22Rv1 (cell line): ENCODE results near the gene IL1A.

Experiments
- H3K27ac ChIP-seq: fragments of 450-650 bp; 2 replicates; pipeline ENCODE4 v1.5.1; 2017
- ZFX ChIP-seq: fragments of 450-650 bp; IDR thresholded peaks from 2 replicates; pipeline ENCODE4 v1.6.1; 2017; ENCODE audit warnings: antibody characterized with exemption, borderline replicate concordance
- TF ChIP-seq, protein P1 (sequence below): fragments of 450-650 bp; IDR thresholded peaks from 2 replicates; pipeline ENCODE4 v1.5.1; 2017; ENCODE audit warnings: mild to moderate bottlenecking

The IL1A gene

DNA sequence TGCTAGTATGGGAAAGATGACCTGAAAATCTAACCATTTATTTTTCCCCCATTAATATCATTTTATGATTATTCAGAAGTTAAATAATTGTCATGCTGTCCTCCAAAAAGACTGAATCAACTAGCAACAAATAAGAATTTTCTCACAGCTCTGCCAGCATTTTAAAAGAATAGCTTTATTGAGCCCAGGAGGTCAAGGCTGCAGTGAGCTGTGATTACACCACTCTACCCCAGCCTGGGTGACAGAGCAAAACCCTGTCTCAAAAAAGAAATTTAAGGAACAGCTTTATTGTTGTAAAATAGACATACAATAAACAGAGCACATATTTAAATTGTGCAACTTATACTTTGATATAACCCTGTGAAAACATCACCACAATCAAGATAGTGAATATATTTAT is 24.8 kb upstream of the IL1A start:
- no peak overlapping the region for H3K27ac ChIP-seq
- TF ChIP-seq ZFX = no peak

DNA sequence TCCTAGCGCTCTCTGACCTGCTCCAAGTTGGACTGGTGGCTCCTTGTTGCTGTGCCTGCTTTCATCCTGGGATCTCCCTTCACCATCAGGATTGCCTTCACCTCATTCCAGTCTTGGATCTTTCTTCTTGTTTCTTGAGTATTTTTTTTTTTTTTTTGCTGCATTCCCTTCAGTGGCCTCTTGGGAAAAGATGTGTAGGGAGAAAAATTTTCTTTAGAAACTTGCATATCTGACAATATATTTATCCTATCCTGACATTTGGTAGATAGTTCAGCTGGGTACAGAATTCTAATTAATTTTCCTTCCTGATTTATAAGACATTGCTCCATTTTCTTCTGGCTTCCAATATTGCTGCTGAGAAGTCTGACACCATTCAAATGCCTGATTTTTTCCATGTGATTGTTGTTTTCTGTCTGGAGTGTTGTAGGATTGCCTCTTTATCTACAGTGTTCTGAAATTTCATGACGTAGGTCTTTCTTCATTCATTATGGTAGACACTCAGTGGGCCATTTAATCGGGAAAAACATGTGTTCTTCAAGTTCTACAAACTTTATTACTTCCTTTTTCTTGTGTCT is 23.0 kb upstream of the IL1A start:
- TF ChIP-seq, protein P1, sequence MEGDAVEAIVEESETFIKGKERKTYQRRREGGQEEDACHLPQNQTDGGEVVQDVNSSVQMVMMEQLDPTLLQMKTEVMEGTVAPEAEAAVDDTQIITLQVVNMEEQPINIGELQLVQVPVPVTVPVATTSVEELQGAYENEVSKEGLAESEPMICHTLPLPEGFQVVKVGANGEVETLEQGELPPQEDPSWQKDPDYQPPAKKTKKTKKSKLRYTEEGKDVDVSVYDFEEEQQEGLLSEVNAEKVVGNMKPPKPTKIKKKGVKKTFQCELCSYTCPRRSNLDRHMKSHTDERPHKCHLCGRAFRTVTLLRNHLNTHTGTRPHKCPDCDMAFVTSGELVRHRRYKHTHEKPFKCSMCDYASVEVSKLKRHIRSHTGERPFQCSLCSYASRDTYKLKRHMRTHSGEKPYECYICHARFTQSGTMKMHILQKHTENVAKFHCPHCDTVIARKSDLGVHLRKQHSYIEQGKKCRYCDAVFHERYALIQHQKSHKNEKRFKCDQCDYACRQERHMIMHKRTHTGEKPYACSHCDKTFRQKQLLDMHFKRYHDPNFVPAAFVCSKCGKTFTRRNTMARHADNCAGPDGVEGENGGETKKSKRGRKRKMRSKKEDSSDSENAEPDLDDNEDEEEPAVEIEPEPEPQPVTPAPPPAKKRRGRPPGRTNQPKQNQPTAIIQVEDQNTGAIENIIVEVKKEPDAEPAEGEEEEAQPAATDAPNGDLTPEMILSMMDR = no peak
- no peak for TF ChIP-seq ZFX
- H3K27ac ChIP-seq = no peak overlapping the region

DNA sequence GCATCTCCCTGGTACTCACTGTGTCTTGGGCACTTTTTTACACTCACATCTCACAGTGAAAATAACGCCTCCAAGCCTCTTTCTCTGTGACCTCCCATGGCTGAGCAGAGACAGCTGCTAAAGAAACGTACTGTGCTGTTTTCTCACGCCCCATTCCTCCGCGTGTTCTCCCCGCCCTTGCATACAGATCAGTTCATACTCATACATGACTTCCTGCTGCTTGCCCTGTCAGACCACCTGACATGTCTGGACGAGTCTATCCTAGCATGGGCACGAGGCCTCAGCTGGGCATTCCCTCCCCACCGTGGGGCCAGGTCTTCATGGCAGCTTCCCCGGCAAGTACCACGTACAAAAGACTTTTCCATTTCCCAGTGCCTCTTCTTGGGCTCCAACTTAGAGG is 21.2 kb upstream of the IL1A start:
- TF ChIP-seq, protein P1 = no peak
- TF ChIP-seq ZFX = no peak
- no peak overlapping the region for H3K27ac ChIP-seq

DNA sequence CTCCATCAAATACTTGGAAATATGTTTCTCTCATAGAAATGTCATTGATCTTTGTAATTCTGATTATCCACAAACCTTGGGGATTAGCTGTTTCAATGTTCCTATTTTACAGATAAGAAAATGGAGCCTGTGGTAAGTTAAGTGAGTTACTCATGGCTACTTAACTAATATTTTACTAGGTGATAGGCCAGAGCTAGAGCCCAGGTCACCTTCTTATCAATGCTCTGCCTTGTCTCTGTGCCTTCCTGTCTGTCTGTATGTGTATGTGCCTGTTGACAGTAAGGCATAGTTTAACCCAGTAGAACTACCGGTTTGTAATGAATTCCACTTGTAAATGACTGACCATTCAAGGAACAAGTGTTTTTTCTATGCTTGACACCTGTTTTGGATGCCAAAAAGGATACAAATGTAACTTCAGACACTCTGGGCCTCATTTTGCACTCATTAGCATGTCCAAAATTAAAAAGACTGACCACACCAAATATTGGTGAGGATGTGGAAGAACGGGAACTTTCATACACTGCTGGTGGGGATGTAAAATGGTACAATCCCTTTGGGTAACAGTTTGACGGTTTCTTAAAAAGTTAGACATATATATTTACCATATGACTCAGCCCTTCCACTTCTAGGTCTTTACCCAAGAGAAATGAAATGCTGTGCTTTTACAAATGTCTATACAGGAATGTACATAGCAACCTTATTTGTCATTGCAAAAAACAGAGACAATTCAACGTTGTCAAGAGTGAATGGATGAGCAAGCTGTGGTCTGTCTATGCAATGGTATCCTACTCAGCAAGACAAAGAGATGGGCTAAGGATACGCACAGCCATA is 19.6 kb upstream of the IL1A start:
- H3K27ac ChIP-seq = no peak overlapping the region
- no peak for TF ChIP-seq ZFX
- TF ChIP-seq, protein P1 = no peak

DNA sequence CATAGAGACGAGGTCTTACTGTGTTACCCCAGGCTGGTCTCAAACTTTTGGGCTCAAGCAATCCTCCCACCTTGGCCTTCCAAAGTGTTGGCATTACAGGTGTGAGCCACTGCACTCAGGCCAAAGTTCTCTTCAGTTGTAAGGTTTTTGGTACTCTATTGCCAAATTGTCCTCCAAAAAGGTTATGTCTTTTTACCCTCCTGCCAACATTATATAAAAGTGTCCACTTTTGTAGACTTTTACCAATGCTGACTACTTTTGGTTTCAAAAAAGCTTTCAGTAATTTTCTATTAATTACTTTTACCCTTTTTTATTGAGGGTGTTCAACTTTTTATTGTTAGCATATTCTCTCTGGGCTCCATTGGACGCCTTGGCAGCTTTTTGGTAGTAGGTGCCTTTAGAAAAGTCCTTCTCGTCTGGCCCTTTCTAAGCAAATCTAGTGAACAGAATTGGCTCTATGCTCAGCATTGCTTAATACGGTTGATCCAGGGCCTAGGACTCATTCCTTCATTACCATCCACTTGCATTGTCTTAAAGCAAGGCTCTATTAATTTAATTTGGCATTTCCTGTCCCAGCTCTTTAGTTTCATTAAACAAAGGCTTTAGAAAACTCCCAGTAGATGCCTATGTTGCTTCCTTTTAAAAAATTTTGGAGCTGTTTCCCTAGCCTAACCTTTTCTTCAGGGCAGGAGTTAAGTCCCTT is 16.7 kb upstream of the IL1A start:
- TF ChIP-seq, protein P1 = no peak
- no peak for TF ChIP-seq ZFX

DNA sequence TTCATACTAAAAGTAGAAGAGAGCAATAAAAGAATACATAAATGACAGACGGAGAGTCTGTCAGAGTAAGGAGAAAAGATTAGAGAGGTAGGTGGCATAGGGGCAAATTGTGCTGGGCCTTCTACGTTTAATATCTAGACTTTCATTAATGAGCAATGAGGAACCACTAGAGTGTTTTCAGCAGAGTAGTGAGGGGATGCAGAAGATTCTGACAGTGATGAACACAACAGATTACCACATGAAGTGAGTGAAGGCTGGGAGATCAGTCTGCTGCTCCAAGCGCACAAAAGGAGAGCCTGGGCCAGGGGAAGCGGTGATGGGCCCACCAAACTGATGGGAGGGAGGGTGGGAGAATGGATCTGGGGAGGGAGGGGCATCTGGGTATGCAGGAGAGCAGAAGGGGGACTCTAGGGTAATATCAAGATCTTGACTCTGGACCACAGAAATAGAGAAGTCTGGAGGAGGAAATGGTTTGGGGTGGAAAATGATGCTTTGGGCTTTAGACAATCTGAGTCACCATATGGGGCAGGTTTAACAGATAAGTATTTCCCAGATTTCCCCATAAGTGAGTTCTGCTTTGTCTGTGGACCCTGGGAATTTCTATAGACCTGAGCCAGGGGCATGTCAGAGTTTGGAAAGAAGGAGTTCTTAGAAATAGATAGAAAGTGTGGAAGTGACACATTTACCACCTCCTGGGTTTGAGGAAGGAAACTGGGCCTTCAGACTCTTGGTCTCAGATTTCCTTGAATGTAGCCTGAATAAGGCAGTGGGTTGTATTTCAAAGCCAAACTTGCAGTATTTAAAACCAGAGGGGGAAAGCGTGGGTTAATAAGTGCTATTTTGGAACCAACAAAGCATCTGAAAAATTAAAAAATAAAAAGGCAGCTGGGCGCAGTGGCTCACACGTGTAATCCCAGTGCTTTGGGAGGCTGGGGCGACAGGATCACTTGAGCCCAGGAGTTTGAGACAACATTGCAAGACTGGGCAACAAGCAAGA is 15.0 kb upstream of the IL1A start:
- no peak overlapping the region for H3K27ac ChIP-seq
- no peak for TF ChIP-seq ZFX
- TF ChIP-seq, protein P1 = no peak

More for the DNA sequence above, 16.7 kb upstream of the IL1A start:
- no peak overlapping the region for H3K27ac ChIP-seq

DNA sequence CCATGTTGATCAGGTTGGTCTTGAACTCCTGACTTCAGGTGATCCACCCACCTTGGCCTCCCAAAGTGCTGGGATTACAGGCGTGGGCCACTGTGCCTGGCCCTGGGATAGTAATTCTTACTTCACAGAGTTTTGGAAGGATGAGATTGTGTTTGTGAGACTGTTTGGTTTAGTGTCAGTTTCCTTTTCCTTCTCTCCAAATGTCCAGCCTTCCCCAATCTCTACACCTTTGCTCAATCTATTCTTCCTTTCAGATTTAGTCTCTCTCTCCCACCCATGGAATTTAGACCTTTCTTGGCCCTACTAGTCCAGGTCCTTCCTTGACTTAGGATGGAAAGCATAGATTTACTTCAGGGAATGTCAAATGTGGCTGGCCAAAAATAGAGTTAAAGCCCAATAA is 12.2 kb upstream of the IL1A start:
- no peak overlapping the region for H3K27ac ChIP-seq
- TF ChIP-seq ZFX = no peak
- TF ChIP-seq, protein P1 = no peak
